HL-60 (cell line): ENCODE results near the gene EDC3.

Experiments
- POLR2AphosphoS5 ChIP-seq: IDR thresholded peaks from 2 replicates; pipeline ENCODE4 v1.6.1; 2012; ENCODE audit warnings: low read depth
- SPI1 ChIP-seq: IDR thresholded peaks from 2 replicates; pipeline ENCODE4 v1.6.1; 2012; ENCODE audit warnings: low read depth, mild to moderate bottlenecking, borderline replicate concordance
- TF ChIP-seq, protein P1 (sequence below): IDR thresholded peaks from 2 replicates; pipeline ENCODE4 v1.6.1; 2012; ENCODE audit warnings: low read depth; ENCODE audit not compliant: insufficient replicate concordance
- TF ChIP-seq, protein P2 (sequence below): IDR thresholded peaks from one replicate; pipeline ENCODE4 v1.5.1; 2011; ENCODE audit warnings: low read length, control low read depth, inconsistent platforms; ENCODE audit not compliant: insufficient read depth

DNA sequence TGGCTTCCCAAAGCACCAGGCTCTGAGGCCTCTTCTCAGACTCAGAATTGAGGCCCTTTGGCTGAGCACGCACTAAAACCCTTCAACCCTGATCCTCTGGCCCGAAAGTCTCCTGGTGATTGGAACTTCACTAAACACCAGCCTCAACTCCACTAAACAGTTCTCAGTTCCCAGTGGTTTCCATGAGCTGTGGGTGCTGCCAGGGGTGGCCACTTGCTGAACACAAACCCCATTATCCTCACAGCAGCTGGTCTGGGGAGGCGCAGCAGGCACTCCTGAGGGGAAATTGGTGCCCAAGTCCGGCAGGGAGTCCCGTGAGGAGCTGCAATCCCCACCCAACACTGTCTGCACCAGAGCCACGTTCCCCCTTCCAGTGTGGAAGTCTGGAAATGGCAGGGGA lies 84.0 kb downstream of the EDC3 start:
- TF ChIP-seq, protein P1, sequence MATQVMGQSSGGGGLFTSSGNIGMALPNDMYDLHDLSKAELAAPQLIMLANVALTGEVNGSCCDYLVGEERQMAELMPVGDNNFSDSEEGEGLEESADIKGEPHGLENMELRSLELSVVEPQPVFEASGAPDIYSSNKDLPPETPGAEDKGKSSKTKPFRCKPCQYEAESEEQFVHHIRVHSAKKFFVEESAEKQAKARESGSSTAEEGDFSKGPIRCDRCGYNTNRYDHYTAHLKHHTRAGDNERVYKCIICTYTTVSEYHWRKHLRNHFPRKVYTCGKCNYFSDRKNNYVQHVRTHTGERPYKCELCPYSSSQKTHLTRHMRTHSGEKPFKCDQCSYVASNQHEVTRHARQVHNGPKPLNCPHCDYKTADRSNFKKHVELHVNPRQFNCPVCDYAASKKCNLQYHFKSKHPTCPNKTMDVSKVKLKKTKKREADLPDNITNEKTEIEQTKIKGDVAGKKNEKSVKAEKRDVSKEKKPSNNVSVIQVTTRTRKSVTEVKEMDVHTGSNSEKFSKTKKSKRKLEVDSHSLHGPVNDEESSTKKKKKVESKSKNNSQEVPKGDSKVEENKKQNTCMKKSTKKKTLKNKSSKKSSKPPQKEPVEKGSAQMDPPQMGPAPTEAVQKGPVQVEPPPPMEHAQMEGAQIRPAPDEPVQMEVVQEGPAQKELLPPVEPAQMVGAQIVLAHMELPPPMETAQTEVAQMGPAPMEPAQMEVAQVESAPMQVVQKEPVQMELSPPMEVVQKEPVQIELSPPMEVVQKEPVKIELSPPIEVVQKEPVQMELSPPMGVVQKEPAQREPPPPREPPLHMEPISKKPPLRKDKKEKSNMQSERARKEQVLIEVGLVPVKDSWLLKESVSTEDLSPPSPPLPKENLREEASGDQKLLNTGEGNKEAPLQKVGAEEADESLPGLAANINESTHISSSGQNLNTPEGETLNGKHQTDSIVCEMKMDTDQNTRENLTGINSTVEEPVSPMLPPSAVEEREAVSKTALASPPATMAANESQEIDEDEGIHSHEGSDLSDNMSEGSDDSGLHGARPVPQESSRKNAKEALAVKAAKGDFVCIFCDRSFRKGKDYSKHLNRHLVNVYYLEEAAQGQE = no peak
- no peak for TF ChIP-seq POLR2AphosphoS5
- TF ChIP-seq, protein P2, sequence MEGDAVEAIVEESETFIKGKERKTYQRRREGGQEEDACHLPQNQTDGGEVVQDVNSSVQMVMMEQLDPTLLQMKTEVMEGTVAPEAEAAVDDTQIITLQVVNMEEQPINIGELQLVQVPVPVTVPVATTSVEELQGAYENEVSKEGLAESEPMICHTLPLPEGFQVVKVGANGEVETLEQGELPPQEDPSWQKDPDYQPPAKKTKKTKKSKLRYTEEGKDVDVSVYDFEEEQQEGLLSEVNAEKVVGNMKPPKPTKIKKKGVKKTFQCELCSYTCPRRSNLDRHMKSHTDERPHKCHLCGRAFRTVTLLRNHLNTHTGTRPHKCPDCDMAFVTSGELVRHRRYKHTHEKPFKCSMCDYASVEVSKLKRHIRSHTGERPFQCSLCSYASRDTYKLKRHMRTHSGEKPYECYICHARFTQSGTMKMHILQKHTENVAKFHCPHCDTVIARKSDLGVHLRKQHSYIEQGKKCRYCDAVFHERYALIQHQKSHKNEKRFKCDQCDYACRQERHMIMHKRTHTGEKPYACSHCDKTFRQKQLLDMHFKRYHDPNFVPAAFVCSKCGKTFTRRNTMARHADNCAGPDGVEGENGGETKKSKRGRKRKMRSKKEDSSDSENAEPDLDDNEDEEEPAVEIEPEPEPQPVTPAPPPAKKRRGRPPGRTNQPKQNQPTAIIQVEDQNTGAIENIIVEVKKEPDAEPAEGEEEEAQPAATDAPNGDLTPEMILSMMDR = no peak
- no peak for TF ChIP-seq SPI1
